ENCODE measurements around the gene CCT3.

GRCh38 chr1:156346636-156347035 is 8.5 kb upstream of the CCT3 start:
- TF ChIP-seq CTCF (IDR thresholded peaks at IDR 0.05) (no peak), POLR2A (IDR thresholded peaks at IDR 0.05) (no peak)
